Measurements from ENCODE around the gene ADH6.

DNA sequence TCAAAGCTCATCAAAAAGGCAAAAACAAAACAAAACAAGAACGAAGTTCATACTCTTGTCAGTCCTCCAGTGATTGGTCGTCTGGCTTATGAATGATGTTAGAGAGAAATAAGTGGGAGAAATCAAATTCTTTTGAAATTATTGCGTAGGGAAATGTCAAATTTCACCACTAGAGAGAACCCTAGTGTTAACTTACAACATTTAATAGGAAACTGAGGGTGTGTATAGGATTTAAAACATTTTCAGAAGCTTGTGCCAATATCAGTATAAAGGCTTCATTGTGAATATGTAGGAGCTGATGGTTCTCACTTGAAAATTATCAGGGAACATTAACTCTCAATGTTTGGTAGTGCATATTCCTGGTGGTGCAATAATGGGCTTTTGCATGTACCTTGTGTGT is 17.4 kb downstream of the ADH6 start:
- TF ChIP-seq, protein P1, sequence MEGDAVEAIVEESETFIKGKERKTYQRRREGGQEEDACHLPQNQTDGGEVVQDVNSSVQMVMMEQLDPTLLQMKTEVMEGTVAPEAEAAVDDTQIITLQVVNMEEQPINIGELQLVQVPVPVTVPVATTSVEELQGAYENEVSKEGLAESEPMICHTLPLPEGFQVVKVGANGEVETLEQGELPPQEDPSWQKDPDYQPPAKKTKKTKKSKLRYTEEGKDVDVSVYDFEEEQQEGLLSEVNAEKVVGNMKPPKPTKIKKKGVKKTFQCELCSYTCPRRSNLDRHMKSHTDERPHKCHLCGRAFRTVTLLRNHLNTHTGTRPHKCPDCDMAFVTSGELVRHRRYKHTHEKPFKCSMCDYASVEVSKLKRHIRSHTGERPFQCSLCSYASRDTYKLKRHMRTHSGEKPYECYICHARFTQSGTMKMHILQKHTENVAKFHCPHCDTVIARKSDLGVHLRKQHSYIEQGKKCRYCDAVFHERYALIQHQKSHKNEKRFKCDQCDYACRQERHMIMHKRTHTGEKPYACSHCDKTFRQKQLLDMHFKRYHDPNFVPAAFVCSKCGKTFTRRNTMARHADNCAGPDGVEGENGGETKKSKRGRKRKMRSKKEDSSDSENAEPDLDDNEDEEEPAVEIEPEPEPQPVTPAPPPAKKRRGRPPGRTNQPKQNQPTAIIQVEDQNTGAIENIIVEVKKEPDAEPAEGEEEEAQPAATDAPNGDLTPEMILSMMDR (IDR thresholded peaks at IDR 0.05): peak in 2 of 3 donors; percentile 34 to 58
- TF ChIP-seq POLR2A (IDR thresholded peaks at IDR 0.05): no peak
